ENCODE results near the gene C7orf57. TPM values are rescaled to one million over a fixed set of nuclear protein-coding genes. Genes with fewer than 3 reads are reported as not detected.
A peak's percentile ranks its signal among the peaks of the same experiment; 100 is the strongest.

C7orf57 gene
- total and polyA plus RNA-seq, 2 donors = 0.05 to 0.18 TPM

- peak overlapping the region in 1 of 2 donors; percentile 44 for H3K27ac ChIP-seq (ENCODE audit: low read depth in 1 of 2, low read length in 1 of 2)
- WGBS = 33% methylated on average over 6 of the region's 6 CpGs
- H3K27me3 ChIP-seq (ENCODE audit: control insufficient read depth in 2 of 2, insufficient read depth in 1 of 2, low read length in 1 of 2) = peaks cover 0 to 9% of the 10 kb centered on the region in 2 donors
- no peaks in the 10 kb centered on the region for H3K9me3 ChIP-seq (ENCODE audit: control insufficient read depth in 2 of 2, insufficient read depth in 1 of 2, low read length in 1 of 2)
- H3K4me3 ChIP-seq (ENCODE audit: low read length in 2 of 2) = no peak overlapping the region
- H3K4me1 ChIP-seq (ENCODE audit: control insufficient read depth in 2 of 2, insufficient read depth in 2 of 2, low read length in 2 of 2) = peaks cover 0 to 2% of the 10 kb centered on the region in 2 donors
- H3K36me3 ChIP-seq (ENCODE audit: control insufficient read depth in 2 of 2, insufficient read depth in 2 of 2, low read length in 1 of 2) = no peaks in the 10 kb centered on the region
- DNase-seq (ENCODE audit: low read depth in 6 of 9, low spot score in 9 of 9) = no peak
These were observed 62.3 kb downstream of the C7orf57 start for GRCh38 chr7:48097521-48098231.

GRCh38 chr7:48098846-48099245, 63.5 kb downstream of the C7orf57 start:
- Histone ChIP-seq H3K36me3 (ENCODE audit: control insufficient read depth in 2 of 2, insufficient read depth in 2 of 2, low read length in 1 of 2) (no peaks in the 10 kb centered on the region), H3K4me3 (ENCODE audit: low read length in 2 of 2) (no peak overlapping the region), H3K9me3 (ENCODE audit: control insufficient read depth in 2 of 2, insufficient read depth in 1 of 2, low read length in 1 of 2) (no peaks in the 10 kb centered on the region), H3K27me3 (ENCODE audit: control insufficient read depth in 2 of 2, insufficient read depth in 1 of 2, low read length in 1 of 2) (no peaks in the 10 kb centered on the region), H3K27ac (ENCODE audit: low read depth in 1 of 2, low read length in 1 of 2) (no peak overlapping the region), H3K4me1 (ENCODE audit: control insufficient read depth in 2 of 2, insufficient read depth in 2 of 2, low read length in 2 of 2) (peaks cover 0 to 2% of the 10 kb centered on the region in 2 donors)
- DNase-seq (ENCODE audit: low read depth in 6 of 9, low spot score in 9 of 9) = no peak
- 95% methylated on average over 4 of the region's 4 CpGs for WGBS

DNA sequence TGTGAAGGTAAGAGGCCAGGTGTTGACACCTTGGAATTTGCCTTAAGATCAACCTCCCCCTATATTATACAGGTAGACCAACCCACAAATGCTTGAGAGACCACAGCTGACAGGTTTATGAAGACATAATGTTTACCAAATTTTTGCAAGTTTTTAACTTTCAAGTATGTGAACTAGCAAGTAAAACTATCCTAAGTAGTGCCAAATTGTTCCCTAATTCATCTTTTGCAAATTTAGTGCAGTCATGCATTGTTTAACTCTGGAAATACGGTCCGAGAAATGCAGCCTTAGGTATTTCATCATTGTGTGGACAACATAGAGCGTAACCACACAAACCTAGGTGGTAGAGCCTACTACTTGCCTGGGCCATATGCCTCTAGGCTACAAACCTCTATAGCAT, 64.4 kb downstream of the C7orf57 start:
- Histone ChIP-seq H3K27ac (ENCODE audit: low read depth in 1 of 2, low read length in 1 of 2) (no peak overlapping the region), H3K27me3 (ENCODE audit: control insufficient read depth in 2 of 2, insufficient read depth in 1 of 2, low read length in 1 of 2) (no peaks in the 10 kb centered on the region), H3K36me3 (ENCODE audit: control insufficient read depth in 2 of 2, insufficient read depth in 2 of 2, low read length in 1 of 2) (no peaks in the 10 kb centered on the region), H3K4me1 (ENCODE audit: control insufficient read depth in 2 of 2, insufficient read depth in 2 of 2, low read length in 2 of 2) (peaks cover 0 to 2% of the 10 kb centered on the region in 2 donors), H3K9me3 (ENCODE audit: control insufficient read depth in 2 of 2, insufficient read depth in 1 of 2, low read length in 1 of 2) (no peaks in the 10 kb centered on the region), H3K4me3 (ENCODE audit: low read length in 2 of 2) (no peak overlapping the region)
- DNase-seq (ENCODE audit: low read depth in 6 of 9, low spot score in 9 of 9) = no peak
- 92% methylated on average over 3 of the region's 3 CpGs for WGBS

GRCh38 chr7:48101352-48101751, 66.0 kb downstream of the C7orf57 start:
- no peaks in the 10 kb centered on the region for H3K27me3 ChIP-seq (ENCODE audit: control insufficient read depth in 2 of 2, insufficient read depth in 1 of 2, low read length in 1 of 2)
- H3K4me1 ChIP-seq (ENCODE audit: control insufficient read depth in 2 of 2, insufficient read depth in 2 of 2, low read length in 2 of 2) = no peaks in the 10 kb centered on the region
- no peaks in the 10 kb centered on the region for H3K36me3 ChIP-seq (ENCODE audit: control insufficient read depth in 2 of 2, insufficient read depth in 2 of 2, low read length in 1 of 2)
- no peak overlapping the region for H3K27ac ChIP-seq (ENCODE audit: low read depth in 1 of 2, low read length in 1 of 2)
- WGBS = 98% methylated on average over 8 of the region's 8 CpGs
- H3K4me3 ChIP-seq (ENCODE audit: low read length in 2 of 2) = no peak overlapping the region
- H3K9me3 ChIP-seq (ENCODE audit: control insufficient read depth in 2 of 2, insufficient read depth in 1 of 2, low read length in 1 of 2) = no peaks in the 10 kb centered on the region
- DNase-seq (ENCODE audit: low read depth in 6 of 9, low spot score in 9 of 9) = no peak

- Histone ChIP-seq H3K4me1 (ENCODE audit: control insufficient read depth in 2 of 2, insufficient read depth in 2 of 2, low read length in 2 of 2) (no peaks in the 10 kb centered on the region), H3K4me3 (ENCODE audit: low read length in 2 of 2) (no peak overlapping the region), H3K27ac (ENCODE audit: low read depth in 1 of 2, low read length in 1 of 2) (no peak overlapping the region), H3K9me3 (ENCODE audit: control insufficient read depth in 2 of 2, insufficient read depth in 1 of 2, low read length in 1 of 2) (no peaks in the 10 kb centered on the region), H3K27me3 (ENCODE audit: control insufficient read depth in 2 of 2, insufficient read depth in 1 of 2, low read length in 1 of 2) (no peaks in the 10 kb centered on the region), H3K36me3 (ENCODE audit: control insufficient read depth in 2 of 2, insufficient read depth in 2 of 2, low read length in 1 of 2) (no peaks in the 10 kb centered on the region)
- DNase-seq (ENCODE audit: low read depth in 6 of 9, low spot score in 9 of 9) = no peak
- 94% methylated on average over 4 of the region's 4 CpGs for WGBS
These were observed 66.6 kb downstream of the C7orf57 start for GRCh38 chr7:48101968-48102367.

GRCh38 chr7:48102530-48102929, 67.2 kb downstream of the C7orf57 start:
- H3K27ac ChIP-seq (ENCODE audit: low read depth in 1 of 2, low read length in 1 of 2) = no peak overlapping the region
- no peaks in the 10 kb centered on the region for H3K27me3 ChIP-seq (ENCODE audit: control insufficient read depth in 2 of 2, insufficient read depth in 1 of 2, low read length in 1 of 2)
- H3K36me3 ChIP-seq (ENCODE audit: control insufficient read depth in 2 of 2, insufficient read depth in 2 of 2, low read length in 1 of 2) = no peaks in the 10 kb centered on the region
- WGBS = 98% methylated on average over 4 of the region's 4 CpGs
- DNase-seq (ENCODE audit: low read depth in 6 of 9, low spot score in 9 of 9) = no peak
- no peak overlapping the region for H3K4me3 ChIP-seq (ENCODE audit: low read length in 2 of 2)
- H3K9me3 ChIP-seq (ENCODE audit: control insufficient read depth in 2 of 2, insufficient read depth in 1 of 2, low read length in 1 of 2) = no peaks in the 10 kb centered on the region
- no peaks in the 10 kb centered on the region for H3K4me1 ChIP-seq (ENCODE audit: control insufficient read depth in 2 of 2, insufficient read depth in 2 of 2, low read length in 2 of 2)

DNA sequence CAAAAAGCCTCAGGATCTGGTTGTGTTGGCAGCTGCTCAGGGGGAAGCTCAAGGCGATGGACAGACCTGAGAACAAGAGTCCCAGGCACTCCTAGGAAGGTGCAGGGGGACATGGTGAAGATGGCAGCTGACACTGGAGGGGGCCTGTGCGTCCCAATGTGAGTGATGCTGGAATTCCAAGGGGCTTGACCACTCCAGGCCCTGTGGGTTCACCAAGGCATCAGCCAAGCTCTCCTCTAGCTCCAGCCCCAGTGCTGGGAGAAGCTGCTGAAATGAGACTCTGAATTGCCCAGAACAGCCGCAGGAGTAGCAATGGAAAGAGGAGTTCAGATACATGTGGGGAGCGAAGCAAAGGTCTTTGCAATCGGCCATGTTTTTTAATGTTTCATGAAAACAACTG, 69.7 kb downstream of the C7orf57 start:
- Histone ChIP-seq H3K4me1 (ENCODE audit: control insufficient read depth in 2 of 2, insufficient read depth in 2 of 2, low read length in 2 of 2) (peaks cover 2 to 3% of the 10 kb centered on the region in 2 donors), H3K9me3 (ENCODE audit: control insufficient read depth in 2 of 2, insufficient read depth in 1 of 2, low read length in 1 of 2) (no peaks in the 10 kb centered on the region), H3K36me3 (ENCODE audit: control insufficient read depth in 2 of 2, insufficient read depth in 2 of 2, low read length in 1 of 2) (no peaks in the 10 kb centered on the region), H3K4me3 (ENCODE audit: low read length in 2 of 2) (no peak overlapping the region), H3K27me3 (ENCODE audit: control insufficient read depth in 2 of 2, insufficient read depth in 1 of 2, low read length in 1 of 2) (no peaks in the 10 kb centered on the region), H3K27ac (ENCODE audit: low read depth in 1 of 2, low read length in 1 of 2) (no peak overlapping the region)
- WGBS = 96% methylated on average over 5 of the region's 5 CpGs
- no peak for DNase-seq (ENCODE audit: low read depth in 6 of 9, low spot score in 9 of 9)

DNA sequence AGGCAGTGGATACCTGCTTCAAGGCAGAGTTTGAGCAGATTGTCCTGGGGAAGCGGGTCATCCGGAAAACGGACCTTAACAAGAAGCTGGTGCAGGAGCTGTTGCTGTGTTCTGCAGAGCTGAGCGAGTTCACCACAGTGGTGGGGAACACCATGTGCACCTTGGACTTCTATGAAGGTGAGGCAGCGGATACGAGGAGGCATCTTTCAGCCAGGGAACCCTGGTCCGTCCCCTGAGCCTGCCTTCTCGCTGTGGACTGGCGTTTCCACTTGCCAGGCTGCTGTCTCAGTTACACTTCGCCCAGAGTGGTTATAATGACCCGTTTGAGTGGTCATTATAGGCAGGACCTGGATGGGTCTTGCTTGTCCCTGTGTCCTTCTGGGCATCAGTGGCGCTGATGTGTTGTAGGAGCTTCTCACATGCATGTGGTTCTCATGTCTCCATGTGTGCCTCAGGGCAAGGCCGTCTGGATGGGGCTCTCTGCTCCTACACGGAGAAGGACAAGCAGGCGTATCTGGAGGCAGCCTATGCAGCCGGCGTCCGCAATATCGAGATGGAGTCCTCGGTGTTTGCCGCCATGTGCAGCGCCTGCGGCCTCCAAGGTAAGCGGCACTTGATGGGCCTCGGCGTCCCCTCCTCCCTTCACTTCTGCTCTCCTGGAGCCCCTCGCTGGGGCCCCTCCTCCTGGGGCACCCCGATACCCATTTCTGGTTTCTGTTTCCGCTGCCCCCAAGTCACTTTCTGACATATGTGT, 71.7 kb downstream of the C7orf57 start:
- Histone ChIP-seq H3K9me3 (ENCODE audit: control insufficient read depth in 2 of 2, insufficient read depth in 1 of 2, low read length in 1 of 2) (no peaks in the 10 kb centered on the region), H3K36me3 (ENCODE audit: control insufficient read depth in 2 of 2, insufficient read depth in 2 of 2, low read length in 1 of 2) (no peaks in the 10 kb centered on the region), H3K27me3 (ENCODE audit: control insufficient read depth in 2 of 2, insufficient read depth in 1 of 2, low read length in 1 of 2) (no peaks in the 10 kb centered on the region), H3K4me1 (ENCODE audit: control insufficient read depth in 2 of 2, insufficient read depth in 2 of 2, low read length in 2 of 2) (peaks cover 4% of the 10 kb centered on the region in 2 donors), H3K4me3 (ENCODE audit: low read length in 2 of 2) (no peak overlapping the region), H3K27ac (ENCODE audit: low read depth in 1 of 2, low read length in 1 of 2) (no peak overlapping the region)
- WGBS = 98% methylated on average over 29 of the region's 29 CpGs
- no peak for DNase-seq (ENCODE audit: low read depth in 6 of 9, low spot score in 9 of 9)

DNA sequence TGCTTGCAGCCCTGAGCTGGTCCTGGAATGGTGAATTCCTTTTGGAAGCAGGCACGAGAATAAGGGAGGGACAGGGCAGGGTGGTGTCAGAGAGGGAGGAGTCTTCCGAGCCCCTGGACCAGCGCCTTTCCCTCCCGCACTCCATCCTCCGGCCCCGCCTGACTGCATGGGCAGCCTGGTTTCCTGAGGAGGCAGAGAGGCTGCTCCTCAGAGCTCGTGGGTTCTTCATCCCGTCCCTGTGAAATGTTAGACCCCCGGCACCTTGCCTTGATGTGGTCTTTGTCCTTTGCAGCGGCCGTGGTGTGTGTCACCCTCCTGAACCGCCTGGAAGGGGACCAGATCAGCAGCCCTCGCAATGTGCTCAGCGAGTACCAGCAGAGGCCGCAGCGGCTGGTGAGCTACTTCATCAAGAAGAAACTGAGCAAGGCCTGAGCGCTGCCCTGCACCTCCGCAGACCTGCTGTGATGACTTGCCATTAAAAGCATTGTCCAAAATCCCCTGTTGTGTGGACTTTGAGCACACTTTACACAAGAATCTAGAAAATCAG, 72.7 kb downstream of the C7orf57 start:
- Histone ChIP-seq H3K27ac (ENCODE audit: low read depth in 1 of 2, low read length in 1 of 2) (no peak overlapping the region), H3K4me3 (ENCODE audit: low read length in 2 of 2) (no peak overlapping the region), H3K36me3 (ENCODE audit: control insufficient read depth in 2 of 2, insufficient read depth in 2 of 2, low read length in 1 of 2) (no peaks in the 10 kb centered on the region), H3K4me1 (ENCODE audit: control insufficient read depth in 2 of 2, insufficient read depth in 2 of 2, low read length in 2 of 2) (peaks cover 4% of the 10 kb centered on the region in 2 donors), H3K27me3 (ENCODE audit: control insufficient read depth in 2 of 2, insufficient read depth in 1 of 2, low read length in 1 of 2) (no peaks in the 10 kb centered on the region), H3K9me3 (ENCODE audit: control insufficient read depth in 2 of 2, insufficient read depth in 1 of 2, low read length in 1 of 2) (no peaks in the 10 kb centered on the region)
- WGBS = 95% methylated on average over 18 of the region's 18 CpGs
- no peak for DNase-seq (ENCODE audit: low read depth in 6 of 9, low spot score in 9 of 9)
